Smooth muscle cell (in vitro differentiated cells): ENCODE data around the gene PCDHA7. TPM values are rescaled to one million over a fixed set of nuclear protein-coding genes. Genes with fewer than 3 reads are reported as not detected.
"Not testable (repeated sequence)": the region's sequence is repeated elsewhere in the genome, so short reads cannot be mapped to it uniquely, and the experiment has no call there.

Source experiments
- DNase-seq: peaks from one replicate; lab custom pipeline; 2025; ENCODE audit not compliant: unreplicated experiment; lab: John Stamatoyannopoulos, UW
- H2AFZ ChIP-seq: fragments of 200-600 bp; sonication (generic); 2 replicates; pipeline ENCODE4 v1.6.0; 2016; ENCODE audit warnings: antibody characterized with exemption, low read depth, mild to moderate bottlenecking
- H3F3A ChIP-seq: fragments of 200-600 bp; sonication (generic); 2 replicates; pipeline ENCODE4 v1.6.0; 2017; ENCODE audit warnings: antibody characterized with exemption, low read depth
- H3K27ac ChIP-seq: fragments of 200-600 bp; sonication (generic); 2 replicates; pipeline ENCODE4 v1.5.1; 2016; ENCODE audit warnings: low read depth, mild to moderate bottlenecking
- H3K27me3 ChIP-seq: fragments of 200-600 bp; sonication (generic); 2 replicates; pipeline ENCODE4 v1.6.1; 2016; ENCODE audit warnings: low read depth, mild to moderate bottlenecking
- H3K36me3 ChIP-seq: fragments of 200-600 bp; sonication (generic); 2 replicates; pipeline ENCODE4 v1.5.1; 2016; ENCODE audit warnings: low read depth
- H3K4me1 ChIP-seq: fragments of 200-600 bp; sonication (generic); 2 replicates; pipeline ENCODE4 v1.5.1; 2016; ENCODE audit warnings: low read depth
- H3K4me2 ChIP-seq: fragments of 200-600 bp; sonication (generic); 2 replicates; pipeline ENCODE4 v1.6.0; 2016; ENCODE audit warnings: mild to moderate bottlenecking
- H3K4me3 ChIP-seq: fragments of 200-600 bp; sonication (generic); 2 replicates; pipeline ENCODE4 v1.5.1; 2016; ENCODE audit warnings: mild to moderate bottlenecking
- H3K79me2 ChIP-seq: fragments of 200-600 bp; sonication (generic); 2 replicates; pipeline ENCODE4 v1.6.0; 2016; ENCODE audit warnings: low read depth, mild to moderate bottlenecking
- H3K9ac ChIP-seq: fragments of 200-600 bp; sonication (generic); 2 replicates; pipeline ENCODE4 v1.6.0; 2016; ENCODE audit warnings: low read depth
- H3K9me3 ChIP-seq: fragments of 200-600 bp; sonication (generic); replicated peaks from 2 replicates; pipeline ENCODE4 v1.5.1; 2016; ENCODE audit warnings: low read depth
- H4K20me1 ChIP-seq: fragments of 200-600 bp; sonication (generic); 2 replicates; pipeline ENCODE4 v1.6.0; 2016; ENCODE audit warnings: low read depth
- WGBS: methylation state at CpG from one replicate; pipeline ENCODE4 v1.1.7; 2016; ENCODE audit warnings: low lambda C conversion rate; 5-methylcytosine and 5-hydroxymethylcytosine counted together
- polyA plus RNA-seq: library from polyadenylated mRNA; unstranded; fragments of >200 nt; fragmentation: Nextera tagmentation; extraction: Ambion mirVana; gene quantifications from 2 replicates; pipeline ENCODE4 v1.2.1, GENCODE V29; 2016
- total RNA-seq: library from RNA; depleted of rRNA; stranded (reverse); fragments of >200 nt; gene quantifications from 2 replicates; pipeline ENCODE4 v1.2.3, GENCODE V29; 2014
- TF ChIP-seq, protein P1 (sequence below): fragments of 200-600 bp; sonication (generic); IDR thresholded peaks from 2 replicates; pipeline ENCODE4 v1.5.1; 2017; ENCODE audit warnings: borderline replicate concordance, mild to moderate bottlenecking, antibody characterized with exemption; ENCODE audit not compliant: insufficient read depth, poor library complexity, severe bottlenecking

The PCDHA7 gene
- total and polyA plus RNA-seq, 2 experiments from 2014 or later = 1.0 to 3.1 TPM

DNA sequence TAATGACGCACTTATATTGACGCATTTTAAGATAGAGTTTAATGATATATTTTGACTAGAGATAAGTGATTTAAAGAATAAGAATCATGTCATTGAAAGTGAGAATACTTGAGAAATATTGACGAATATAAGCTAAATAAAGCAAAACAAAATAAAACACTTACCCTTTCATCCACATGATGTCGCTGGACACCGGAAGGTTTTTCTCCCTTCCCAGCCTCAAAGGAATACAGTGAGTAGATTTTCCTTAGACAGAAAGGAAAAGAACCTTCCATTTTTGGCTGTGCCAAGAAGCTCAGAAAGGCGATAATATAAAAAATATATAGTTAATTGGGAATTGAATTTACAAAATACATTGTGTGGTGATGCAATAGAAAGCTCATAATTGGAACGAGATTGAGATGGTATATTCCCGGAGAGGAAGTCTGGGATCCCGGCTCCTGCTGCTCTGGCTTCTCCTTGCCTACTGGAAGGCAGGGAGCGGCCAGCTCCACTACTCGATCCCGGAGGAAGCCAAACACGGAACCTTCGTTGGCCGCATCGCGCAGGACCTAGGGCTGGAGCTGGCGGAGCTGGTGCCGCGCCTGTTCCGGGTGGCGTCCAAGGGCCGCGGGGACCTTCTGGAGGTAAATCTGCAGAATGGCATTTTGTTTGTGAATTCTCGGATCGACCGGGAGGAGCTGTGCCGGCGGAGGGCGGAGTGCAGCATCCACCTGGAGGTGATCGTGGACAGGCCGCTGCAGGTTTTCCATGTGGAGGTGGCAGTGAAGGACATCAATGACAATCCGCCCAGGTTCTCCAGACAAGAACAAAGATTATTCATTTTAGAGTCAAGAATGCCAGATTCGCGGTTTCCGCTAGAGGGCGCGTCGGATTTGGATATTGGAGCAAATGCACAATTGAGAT lies 12.4 kb upstream of the PCDHA7 start, which contains the start of gene PCDHA5:
TSS of gene PCDHA5 (plus strand) at position 239 of the 906 bp plus-strand sequence.
- TF ChIP-seq, protein P1, sequence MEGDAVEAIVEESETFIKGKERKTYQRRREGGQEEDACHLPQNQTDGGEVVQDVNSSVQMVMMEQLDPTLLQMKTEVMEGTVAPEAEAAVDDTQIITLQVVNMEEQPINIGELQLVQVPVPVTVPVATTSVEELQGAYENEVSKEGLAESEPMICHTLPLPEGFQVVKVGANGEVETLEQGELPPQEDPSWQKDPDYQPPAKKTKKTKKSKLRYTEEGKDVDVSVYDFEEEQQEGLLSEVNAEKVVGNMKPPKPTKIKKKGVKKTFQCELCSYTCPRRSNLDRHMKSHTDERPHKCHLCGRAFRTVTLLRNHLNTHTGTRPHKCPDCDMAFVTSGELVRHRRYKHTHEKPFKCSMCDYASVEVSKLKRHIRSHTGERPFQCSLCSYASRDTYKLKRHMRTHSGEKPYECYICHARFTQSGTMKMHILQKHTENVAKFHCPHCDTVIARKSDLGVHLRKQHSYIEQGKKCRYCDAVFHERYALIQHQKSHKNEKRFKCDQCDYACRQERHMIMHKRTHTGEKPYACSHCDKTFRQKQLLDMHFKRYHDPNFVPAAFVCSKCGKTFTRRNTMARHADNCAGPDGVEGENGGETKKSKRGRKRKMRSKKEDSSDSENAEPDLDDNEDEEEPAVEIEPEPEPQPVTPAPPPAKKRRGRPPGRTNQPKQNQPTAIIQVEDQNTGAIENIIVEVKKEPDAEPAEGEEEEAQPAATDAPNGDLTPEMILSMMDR = no peak
- Histone ChIP-seq H3K79me2 (no peaks in the 10 kb centered on the region), H3K9ac (no peak within 1 kb of the TSS), H3K4me1 (no peaks in the 10 kb centered on the region), H3K9me3 (no peaks in the 10 kb centered on the region), H3K27ac (no peak within 1 kb of the TSS), H3K36me3 (no peaks in the 10 kb centered on the region), H3K4me3 (no peak within 1 kb of the TSS), H3K27me3 (no peaks in the 10 kb centered on the region), H3F3A (no peaks in the 10 kb centered on the region), H2AFZ (no peak within 1 kb of the TSS), H4K20me1 (no peaks in the 10 kb centered on the region), H3K4me2 (no peak within 1 kb of the TSS)
- WGBS = 95% methylated on average over 39 of the region's 39 CpGs
- DNase-seq = no peak

GRCh38 chr5:140822281-140822629 lies 11.8 kb upstream of the PCDHA7 start:
- Histone ChIP-seq H3K27ac (no peak overlapping the region), H3K27me3 (no peaks in the 10 kb centered on the region), H4K20me1 (no peaks in the 10 kb centered on the region), H3K4me3 (no peak overlapping the region), H3K79me2 (no peaks in the 10 kb centered on the region), H2AFZ (no peak overlapping the region), H3F3A (no peaks in the 10 kb centered on the region), H3K4me1 (no peaks in the 10 kb centered on the region), H3K9me3 (no peaks in the 10 kb centered on the region), H3K36me3 (no peaks in the 10 kb centered on the region), H3K4me2 (no peak overlapping the region), H3K9ac (no peak overlapping the region)
- TF ChIP-seq, protein P1 = no peak
- no peak for DNase-seq
- WGBS = 94% methylated on average over 6 of the region's 6 CpGs

DNA sequence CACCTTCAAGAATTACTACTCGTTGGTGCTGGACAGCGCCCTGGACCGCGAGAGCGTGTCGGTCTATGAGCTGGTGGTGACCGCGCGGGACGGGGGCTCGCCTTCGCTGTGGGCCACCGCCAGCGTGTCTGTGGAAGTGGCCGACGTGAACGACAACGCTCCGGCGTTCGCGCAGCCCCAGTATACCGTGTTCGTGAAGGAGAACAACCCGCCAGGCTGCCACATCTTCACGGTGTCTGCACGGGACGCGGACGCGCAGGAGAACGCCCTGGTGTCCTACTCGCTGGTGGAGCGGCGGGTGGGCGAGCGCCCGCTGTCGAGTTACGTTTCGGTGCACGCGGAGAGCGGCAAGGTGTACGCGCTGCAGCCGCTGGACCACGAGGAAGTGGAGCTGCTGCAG lies 11.1 kb upstream of the PCDHA7 start:
- not testable (repeated sequence) for H3K4me2 ChIP-seq, H4K20me1 ChIP-seq, H3K79me2 ChIP-seq, H3K9ac ChIP-seq, H3K4me3 ChIP-seq, H2AFZ ChIP-seq, H3K27me3 ChIP-seq, H3K4me1 ChIP-seq, H3K36me3 ChIP-seq, DNase-seq, H3K27ac ChIP-seq, H3F3A ChIP-seq, H3K9me3 ChIP-seq
- 99% methylated on average over 48 of the region's 48 CpGs for WGBS

DNA sequence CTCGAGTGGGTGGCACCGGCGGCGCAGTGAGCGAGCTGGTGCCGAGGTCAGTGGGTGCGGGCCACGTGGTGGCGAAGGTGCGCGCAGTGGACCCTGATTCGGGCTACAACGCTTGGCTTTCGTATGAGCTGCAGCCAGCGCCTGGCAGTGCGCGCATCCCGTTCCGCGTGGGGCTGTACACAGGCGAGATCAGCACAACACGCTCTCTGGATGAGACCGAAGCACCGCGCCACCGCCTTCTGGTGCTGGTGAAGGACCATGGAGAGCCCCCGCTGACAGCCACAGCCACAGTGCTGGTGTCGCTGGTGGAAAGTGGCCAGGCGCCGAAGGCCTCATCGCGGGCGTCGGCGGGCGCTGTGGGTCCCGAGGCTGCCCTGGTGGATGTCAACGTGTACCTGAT lies 10.6 kb upstream of the PCDHA7 start:
- TF ChIP-seq, protein P1 = no peak
- DNase-seq = no peak
- no peaks in the 10 kb centered on the region for H3K36me3 ChIP-seq
- H3K4me1 ChIP-seq = no peaks in the 10 kb centered on the region
- H3K9ac ChIP-seq = no peak overlapping the region
- H2AFZ ChIP-seq = no peak overlapping the region
- H4K20me1 ChIP-seq = no peaks in the 10 kb centered on the region
- no peaks in the 10 kb centered on the region for H3K27me3 ChIP-seq
- H3F3A ChIP-seq = no peaks in the 10 kb centered on the region
- H3K79me2 ChIP-seq = no peaks in the 10 kb centered on the region
- H3K9me3 ChIP-seq = no peaks in the 10 kb centered on the region
- H3K27ac ChIP-seq = no peak overlapping the region
- H3K4me3 ChIP-seq = no peak overlapping the region
- 97% methylated on average over 36 of the region's 38 CpGs for WGBS
- H3K4me2 ChIP-seq = no peak overlapping the region
